ENCODE measurements around the gene RASSF8. TPM values are rescaled to one million over a fixed set of nuclear protein-coding genes. Genes with fewer than 3 reads are reported as not detected.

The RASSF8 gene
- polyA plus RNA-seq, 1 donor (not counting 4 experiments of a cell fraction or from before 2014, with no cell fraction given) = 10.5 TPM

GRCh38 chr12:26092346-26093105, 134.0 kb downstream of the RASSF8 start:
- Histone ChIP-seq H3K4me1 (ENCODE audit: control insufficient read depth, extremely low read depth, insufficient read depth, low read length) (peaks cover 16% of the 10 kb centered on the region), H3K27me3 (ENCODE audit: control insufficient read depth, extremely low read depth, insufficient read depth, low read length) (no peaks in the 10 kb centered on the region), H3K4me2 (ENCODE audit: control insufficient read depth, extremely low read depth, insufficient read depth, low read depth, low read length) (no peak overlapping the region), H4K20me1 (ENCODE audit: control insufficient read depth, extremely low read depth, insufficient read depth, low read length) (no peaks in the 10 kb centered on the region), H3K9ac (ENCODE audit: control insufficient read depth, extremely low read depth, insufficient read depth, low read length) (no peak overlapping the region), H3K9me3 (ENCODE audit: control insufficient read depth, low read depth, low read length) (no peaks in the 10 kb centered on the region), H3K9me1 (ENCODE audit: control insufficient read depth, extremely low read depth, insufficient read depth, low read length) (peaks cover 3% of the 10 kb centered on the region), H3K79me2 (ENCODE audit: control insufficient read depth, insufficient read depth, low read length) (no peaks in the 10 kb centered on the region), H2AFZ (ENCODE audit: control insufficient read depth, low read length) (no peak overlapping the region), H3K27ac (ENCODE audit: control insufficient read depth, insufficient read depth, low read length) (no peak overlapping the region), H3K4me3 (ENCODE audit: control insufficient read depth in 2 of 3, extremely low read depth in 1 of 3, insufficient read depth in 2 of 3, low read depth in 1 of 3, low read length in 3 of 3) (no peak overlapping the region), H3K36me3 (ENCODE audit: control insufficient read depth in 2 of 2, extremely low read depth in 1 of 2, insufficient read depth in 2 of 2, low read length in 2 of 2) (no peaks in the 10 kb centered on the region)
- TF ChIP-seq CTCF (optimal IDR thresholded peaks at IDR 0.05 in 1 of 3, IDR thresholded peaks at IDR 0.05 in 1 of 3, conservative IDR thresholded peaks at IDR 0.05 in 1 of 3; ENCODE audit: extremely low read depth in 1 of 3, insufficient read depth in 2 of 3, low read length in 3 of 3) (no peak), EZH2 (IDR thresholded peaks at IDR 0.05; ENCODE audit: low read length) (no peak)
- no peak for DNase-seq (ENCODE audit: low read depth, low spot score)
- dilution Hi-C loops (cut with MboI; ENCODE audit: extremely low pct_ligation_motif_present, low sequenced_read_pairs) = no loop called here
- FAIRE-seq = no peak

- DNase-seq (ENCODE audit: low read depth, low spot score) (no peak), FAIRE-seq (no peak)
- no peak overlapping the region for H3K27ac ChIP-seq (ENCODE audit: control insufficient read depth, insufficient read depth, low read length)
- no peak overlapping the region for H3K9ac ChIP-seq (ENCODE audit: control insufficient read depth, extremely low read depth, insufficient read depth, low read length)
- no peak overlapping the region for H2AFZ ChIP-seq (ENCODE audit: control insufficient read depth, low read length)
- TF ChIP-seq CTCF (optimal IDR thresholded peaks at IDR 0.05 in 1 of 3, IDR thresholded peaks at IDR 0.05 in 1 of 3, conservative IDR thresholded peaks at IDR 0.05 in 1 of 3; ENCODE audit: extremely low read depth in 1 of 3, insufficient read depth in 2 of 3, low read length in 3 of 3) (no peak), EZH2 (IDR thresholded peaks at IDR 0.05; ENCODE audit: low read length) (no peak)
- no peaks in the 10 kb centered on the region for H3K9me3 ChIP-seq (ENCODE audit: control insufficient read depth, low read depth, low read length)
- H3K4me2 ChIP-seq (ENCODE audit: control insufficient read depth, extremely low read depth, insufficient read depth, low read depth, low read length) = no peak overlapping the region
- H4K20me1 ChIP-seq (ENCODE audit: control insufficient read depth, extremely low read depth, insufficient read depth, low read length) = no peaks in the 10 kb centered on the region
- dilution Hi-C loops (cut with MboI; ENCODE audit: extremely low pct_ligation_motif_present, low sequenced_read_pairs) = no loop called here
- H3K27me3 ChIP-seq (ENCODE audit: control insufficient read depth, extremely low read depth, insufficient read depth, low read length) = no peaks in the 10 kb centered on the region
- H3K79me2 ChIP-seq (ENCODE audit: control insufficient read depth, insufficient read depth, low read length) = no peaks in the 10 kb centered on the region
- H3K4me3 ChIP-seq (ENCODE audit: control insufficient read depth in 2 of 3, extremely low read depth in 1 of 3, insufficient read depth in 2 of 3, low read depth in 1 of 3, low read length in 3 of 3) = no peak overlapping the region
- no peaks in the 10 kb centered on the region for H3K9me1 ChIP-seq (ENCODE audit: control insufficient read depth, extremely low read depth, insufficient read depth, low read length)
- H3K36me3 ChIP-seq (ENCODE audit: control insufficient read depth in 2 of 2, extremely low read depth in 1 of 2, insufficient read depth in 2 of 2, low read length in 2 of 2) = no peaks in the 10 kb centered on the region
- peaks cover 19% of the 10 kb centered on the region for H3K4me1 ChIP-seq (ENCODE audit: control insufficient read depth, extremely low read depth, insufficient read depth, low read length)
Measured at GRCh38 chr12:26095186-26095585, 136.7 kb downstream of the RASSF8 start.

Data from keratinocyte (primary cell).